ENCODE measurements around the gene FBF1. TPM values are rescaled to one million over a fixed set of nuclear protein-coding genes. Genes with fewer than 3 reads are reported as not detected.
"Not testable (repeated sequence)": the region's sequence is repeated elsewhere in the genome, so short reads cannot be mapped to it uniquely, and the experiment has no call there.

The FBF1 gene
- polyA plus RNA-seq, 1 donor from 2014 or later = 13.5 TPM

DNA sequence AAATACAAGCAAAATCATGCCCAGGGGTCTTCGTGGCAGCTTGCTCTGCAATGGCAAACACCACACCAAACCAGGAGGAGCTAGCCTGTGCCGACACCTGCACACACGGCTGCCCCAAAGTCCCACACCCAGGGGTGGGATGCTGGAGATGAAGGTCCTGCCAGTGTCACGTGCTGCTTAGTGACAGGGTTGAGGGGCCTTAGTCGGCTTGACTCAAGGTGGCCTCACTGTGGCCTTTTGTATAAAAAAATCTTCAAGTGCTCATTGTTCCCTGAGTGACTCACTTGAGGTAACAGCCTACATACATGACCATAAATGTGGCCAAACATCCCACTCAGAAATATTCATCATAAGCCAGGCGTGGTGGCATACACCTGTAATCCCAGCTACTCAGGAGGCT lies 51.4 kb downstream of the FBF1 start:
- H3K4me2 ChIP-seq (ENCODE audit: low read length) = no peak overlapping the region
- no peaks in the 10 kb centered on the region for H4K20me1 ChIP-seq (ENCODE audit: insufficient read depth)
- no peak overlapping the region for H3K9ac ChIP-seq (ENCODE audit: low read length)
- no peak overlapping the region for H3K27ac ChIP-seq (ENCODE audit: low read length)
- no peaks in the 10 kb centered on the region for H3K27me3 ChIP-seq (ENCODE audit: insufficient read depth, low read depth, low read length)
- no peaks in the 10 kb centered on the region for H3K9me3 ChIP-seq (ENCODE audit: low read length)
- TF ChIP-seq RAD21 (conservative IDR thresholded peaks at IDR 0.05) = no peak
- no peak for TF ChIP-seq EZH2 (IDR thresholded peaks at IDR 0.05; ENCODE audit: borderline replicate concordance, insufficient read depth, low read length, poor library complexity, severe bottlenecking)
- TF ChIP-seq TAF1 (IDR thresholded peaks at IDR 0.05; ENCODE audit: low read depth) = no peak
- no peak for TF ChIP-seq POLR2AphosphoS5 (IDR thresholded peaks at IDR 0.05)
- no peak overlapping the region for H3K4me3 ChIP-seq (ENCODE audit: low read length)
- H3F3A ChIP-seq (ENCODE audit: insufficient read depth, low read length, poor library complexity, severe bottlenecking) = no peaks in the 10 kb centered on the region
- no peaks in the 10 kb centered on the region for H3K9me2 ChIP-seq (ENCODE audit: insufficient read depth, low read length)
- no peaks in the 10 kb centered on the region for H3K79me2 ChIP-seq (replicated peaks; ENCODE audit: insufficient read depth, low read length)
- H2AFZ ChIP-seq (ENCODE audit: low read depth, low read length) = no peak overlapping the region
- H3K36me3 ChIP-seq (ENCODE audit: insufficient read depth, low read length) = no peaks in the 10 kb centered on the region

GRCh38 chr17:75888484-75888883 lies 52.4 kb downstream of the FBF1 start:
- Histone ChIP-seq H3F3A (ENCODE audit: insufficient read depth, low read length, poor library complexity, severe bottlenecking) (no peaks in the 10 kb centered on the region), H3K27me3 (ENCODE audit: insufficient read depth, low read depth, low read length) (no peaks in the 10 kb centered on the region), H3K27ac (ENCODE audit: low read length) (no peak overlapping the region), H3K4me2 (ENCODE audit: low read length) (no peak overlapping the region), H3K36me3 (ENCODE audit: insufficient read depth, low read length) (no peaks in the 10 kb centered on the region), H3K9ac (ENCODE audit: low read length) (no peak overlapping the region), H2AFZ (ENCODE audit: low read depth, low read length) (no peak overlapping the region), H3K79me2 (replicated peaks; ENCODE audit: insufficient read depth, low read length) (no peaks in the 10 kb centered on the region), H4K20me1 (ENCODE audit: insufficient read depth) (no peaks in the 10 kb centered on the region), H3K9me3 (ENCODE audit: low read length) (no peaks in the 10 kb centered on the region), H3K9me2 (ENCODE audit: insufficient read depth, low read length) (no peaks in the 10 kb centered on the region), H3K4me3 (ENCODE audit: low read length) (no peak overlapping the region)
- TF ChIP-seq EZH2 (IDR thresholded peaks at IDR 0.05; ENCODE audit: borderline replicate concordance, insufficient read depth, low read length, poor library complexity, severe bottlenecking) (no peak), SMC3 (conservative IDR thresholded peaks at IDR 0.05; ENCODE audit: poor library complexity) (no peak), REST (IDR thresholded peaks at IDR 0.05; ENCODE audit: borderline replicate concordance) (no peak), POLR2AphosphoS5 (IDR thresholded peaks at IDR 0.05) (no peak), EP300 (conservative IDR thresholded peaks at IDR 0.05; ENCODE audit: poor library complexity, severe bottlenecking) (no peak), MXI1 (conservative IDR thresholded peaks at IDR 0.05; ENCODE audit: poor library complexity, severe bottlenecking) (no peak), RAD21 (conservative IDR thresholded peaks at IDR 0.05) (no peak), TAF1 (IDR thresholded peaks at IDR 0.05; ENCODE audit: low read depth) (no peak)
- TF ChIP-seq, protein P1, sequence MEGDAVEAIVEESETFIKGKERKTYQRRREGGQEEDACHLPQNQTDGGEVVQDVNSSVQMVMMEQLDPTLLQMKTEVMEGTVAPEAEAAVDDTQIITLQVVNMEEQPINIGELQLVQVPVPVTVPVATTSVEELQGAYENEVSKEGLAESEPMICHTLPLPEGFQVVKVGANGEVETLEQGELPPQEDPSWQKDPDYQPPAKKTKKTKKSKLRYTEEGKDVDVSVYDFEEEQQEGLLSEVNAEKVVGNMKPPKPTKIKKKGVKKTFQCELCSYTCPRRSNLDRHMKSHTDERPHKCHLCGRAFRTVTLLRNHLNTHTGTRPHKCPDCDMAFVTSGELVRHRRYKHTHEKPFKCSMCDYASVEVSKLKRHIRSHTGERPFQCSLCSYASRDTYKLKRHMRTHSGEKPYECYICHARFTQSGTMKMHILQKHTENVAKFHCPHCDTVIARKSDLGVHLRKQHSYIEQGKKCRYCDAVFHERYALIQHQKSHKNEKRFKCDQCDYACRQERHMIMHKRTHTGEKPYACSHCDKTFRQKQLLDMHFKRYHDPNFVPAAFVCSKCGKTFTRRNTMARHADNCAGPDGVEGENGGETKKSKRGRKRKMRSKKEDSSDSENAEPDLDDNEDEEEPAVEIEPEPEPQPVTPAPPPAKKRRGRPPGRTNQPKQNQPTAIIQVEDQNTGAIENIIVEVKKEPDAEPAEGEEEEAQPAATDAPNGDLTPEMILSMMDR (IDR thresholded peaks at IDR 0.05; ENCODE audit: poor library complexity, severe bottlenecking) = no peak

- H3F3A ChIP-seq (ENCODE audit: insufficient read depth, low read length, poor library complexity, severe bottlenecking); H3K27ac ChIP-seq (ENCODE audit: low read length); H4K20me1 ChIP-seq (ENCODE audit: insufficient read depth); H3K9ac ChIP-seq (ENCODE audit: low read length); H3K9me2 ChIP-seq (ENCODE audit: insufficient read depth, low read length); H3K27me3 ChIP-seq (ENCODE audit: insufficient read depth, low read depth, low read length); H3K9me3 ChIP-seq (ENCODE audit: low read length); H3K4me3 ChIP-seq (ENCODE audit: low read length); H3K36me3 ChIP-seq (ENCODE audit: insufficient read depth, low read length); H3K79me2 ChIP-seq (replicated peaks; ENCODE audit: insufficient read depth, low read length); H3K4me2 ChIP-seq (ENCODE audit: low read length); H2AFZ ChIP-seq (ENCODE audit: low read depth, low read length): not testable (repeated sequence)
Observed at GRCh38 chr17:75885860-75886259, 55.0 kb downstream of the FBF1 start.
